Erythroblast (primary cell): Measurements from ENCODE around the gene DNAJA2.

ENCODE experiments used
- GATA1 ChIP-seq: IDR thresholded peaks from 2 replicates; pipeline ENCODE4 v1.6.1; 2011; ENCODE audit warnings: low read depth, mild to moderate bottlenecking, control low read depth, low read length, moderate library complexity
- POLR2A ChIP-seq: IDR thresholded peaks from 2 replicates; pipeline ENCODE4 v1.6.1; 2011; ENCODE audit warnings: mild to moderate bottlenecking, low read length

DNA sequence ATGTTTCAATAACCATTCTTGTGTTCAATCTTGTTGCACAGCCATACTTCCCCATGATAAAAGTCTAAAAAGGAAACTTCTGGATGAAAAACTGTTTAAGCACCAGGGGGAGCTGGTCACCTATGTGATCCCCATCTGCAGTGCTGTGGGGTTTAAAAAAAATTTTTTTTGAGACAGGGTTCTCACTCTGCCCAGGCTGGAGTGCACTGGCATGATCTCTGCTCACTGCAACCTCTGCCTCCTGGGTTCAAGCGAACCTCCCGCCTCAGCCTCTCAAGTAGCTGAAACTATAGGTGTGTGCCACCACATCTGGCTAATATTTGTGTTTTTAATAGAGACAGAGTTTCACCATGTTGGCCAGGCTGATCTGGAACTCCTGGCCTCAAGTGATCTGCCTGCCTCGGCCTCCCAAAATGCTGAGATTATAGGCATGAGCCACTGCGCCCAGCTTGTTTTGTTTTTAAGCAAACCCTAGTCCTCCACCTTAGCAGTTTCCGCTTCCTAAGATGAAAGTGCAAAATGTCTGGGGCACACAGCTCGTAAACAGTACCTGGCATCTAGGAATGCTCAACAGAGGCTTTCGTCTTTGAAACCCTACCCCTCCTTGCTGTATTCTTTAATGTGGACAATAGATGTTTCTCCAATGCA lies 25.4 kb downstream of the DNAJA2 start:
- TF ChIP-seq POLR2A (no peak), GATA1 (no peak)
